SK-N-SH (cell line): Measurements from ENCODE around the gene TEX22. TPM values are rescaled to one million over a fixed set of nuclear protein-coding genes. Genes with fewer than 3 reads are reported as not detected.
A peak's percentile ranks its signal among the peaks of the same experiment; 100 is the strongest.

Source experiments
- CTCF ChIA-PET: fragments of 300-600, 350-600 bp; formaldehyde crosslinking; extraction: SDS; loops from one replicate; lab custom pipeline; 2021; lab: Yijun Ruan, JAX
- POLR2A ChIA-PET: fragments of 350-600 bp; sonication (Branson Sonifier 250); formaldehyde crosslinking; extraction: SDS; loops from one replicate; lab custom pipeline; 2020; ENCODE audit warnings: antibody characterized with exemption, inconsistent platforms; lab: Yijun Ruan, JAX
- DNase-seq: peaks from one replicate; pipeline ENCODE4 v3.0.0; 2012
- H2AFZ ChIP-seq: fragments of 200-600 bp; sonication (generic); 2 replicates; pipeline ENCODE4 v1.8.1; 2016; ENCODE audit warnings: antibody characterized with exemption, mild to moderate bottlenecking, low read depth
- H3F3A ChIP-seq: fragments of 200-600 bp; sonication (generic); replicated peaks from 2 replicates; pipeline ENCODE3; 2016; ENCODE audit warnings: antibody characterized with exemption, mild to moderate bottlenecking; ENCODE audit not compliant: insufficient read depth
- H3K27ac ChIP-seq, 2 experiments: fragments of 200-500 bp in 1 of 2; fragments of 200-600 bp in 1 of 2; sonication (Bioruptor generic) in 1 of 2; sonication (generic), shearing (Covaris generic) in 1 of 2; 2 replicates each; pipeline versions ENCODE4 v1.5.1 to v1.6.1; 2014 to 2016; ENCODE audit warnings: low read depth in 2 of 2, inconsistent platforms in 1 of 2, low read length in 1 of 2, mild to moderate bottlenecking in 1 of 2, mixed read lengths in 1 of 2
- H3K27me3 ChIP-seq: fragments of 200-600 bp; sonication (generic), shearing (Covaris generic); 2 replicates; pipeline ENCODE4 v1.6.1; 2016; ENCODE audit warnings: mixed run types; ENCODE audit not compliant: insufficient read depth
- H3K36me3 ChIP-seq, 2 experiments: fragments of 200-500 bp in 1 of 2; fragments of 200-600 bp in 1 of 2; sonication (Bioruptor generic) in 1 of 2; sonication (generic) in 1 of 2; replicated peaks in 1 of 2; 2 replicates each; pipeline versions ENCODE3 to v1.5.1; 2014 to 2016; ENCODE audit warnings: low read length in 1 of 2, mild to moderate bottlenecking in 1 of 2; ENCODE audit not compliant: insufficient read depth in 2 of 2, control insufficient read depth in 1 of 2
- H3K4me1 ChIP-seq, 2 experiments: fragments of 200-500 bp in 1 of 2; fragments of 200-600 bp in 1 of 2; sonication (Bioruptor generic) in 1 of 2; sonication (generic), shearing (Covaris generic) in 1 of 2; 2 replicates each; pipeline versions ENCODE4 v1.5.1 to v1.6.1; 2014 to 2016; ENCODE audit warnings: low read depth in 1 of 2, low read length in 1 of 2, mixed run types in 1 of 2; ENCODE audit not compliant: insufficient read depth in 2 of 2, control insufficient read depth in 1 of 2
- H3K4me2 ChIP-seq: fragments of 200-600 bp; sonication (generic), shearing (Covaris generic); 2 replicates; pipeline ENCODE4 v1.6.1; 2017; ENCODE audit warnings: mixed run types
- H3K4me3 ChIP-seq, 2 experiments: fragments of 200-500 bp in 1 of 2; fragments of 200-600 bp in 1 of 2; sonication (Bioruptor generic) in 1 of 2; sonication (generic), shearing (Covaris generic) in 1 of 2; 2 replicates each; pipeline versions ENCODE4 v1.5.1 to v1.8.1; 2014 to 2016; ENCODE audit warnings: low read depth in 2 of 2, inconsistent platforms in 1 of 2, low read length in 1 of 2, mild to moderate bottlenecking in 1 of 2, mixed read lengths in 1 of 2, moderate library complexity in 1 of 2
- H3K79me2 ChIP-seq: fragments of 200-600 bp; sonication (generic); 2 replicates; pipeline ENCODE4 v1.8.1; 2017; ENCODE audit warnings: mild to moderate bottlenecking; ENCODE audit not compliant: insufficient read depth
- H3K9ac ChIP-seq: fragments of 200-600 bp; sonication (generic); 2 replicates; pipeline ENCODE4 v1.6.1; 2017; ENCODE audit warnings: mixed run types
- H3K9me2 ChIP-seq: fragments of 200-600 bp; sonication (generic); 2 replicates; pipeline ENCODE4 v1.6.1; 2017; ENCODE audit warnings: mixed run types
- H3K9me3 ChIP-seq: fragments of 200-600 bp; sonication (generic); 2 replicates; pipeline ENCODE4 v1.6.1; 2017; ENCODE audit warnings: mixed run types, mild to moderate bottlenecking, moderate library complexity
- H4K20me1 ChIP-seq: fragments of 200-600 bp; sonication (generic); 2 replicates; pipeline ENCODE4 v1.6.1; 2017; ENCODE audit warnings: mild to moderate bottlenecking, mixed run types; ENCODE audit not compliant: insufficient read depth
- ELF1 ChIP-seq: IDR thresholded peaks from 2 replicates; pipeline ENCODE4 v1.4.0; 2012
- FOXJ3 ChIP-seq: sonication (generic); formaldehyde crosslinking; IDR thresholded peaks from 2 replicates; pipeline ENCODE4 v1.5.1; 2020; ENCODE audit warnings: mild to moderate bottlenecking, missing genetic modification reagents
- FOXM1 ChIP-seq: IDR thresholded peaks from 2 replicates; pipeline ENCODE4 v1.4.0; 2012; ENCODE audit warnings: low read depth, mild to moderate bottlenecking
- GATA2 ChIP-seq: sonication (generic); formaldehyde crosslinking; IDR thresholded peaks from 2 replicates; pipeline ENCODE4 v1.5.0; 2020; ENCODE audit warnings: mild to moderate bottlenecking, missing genetic modification reagents
- IRF3 ChIP-seq: fragments of 150-350 bp; IDR thresholded peaks from 2 replicates; pipeline ENCODE4 v1.6.1; 2016; ENCODE audit warnings: mild to moderate bottlenecking, low read depth, low read length
- MAX ChIP-seq: IDR thresholded peaks from 2 replicates; pipeline ENCODE4 v1.4.0; 2012; ENCODE audit warnings: low read depth
- MEF2A ChIP-seq: IDR thresholded peaks from 2 replicates; pipeline ENCODE4 v1.4.0; 2012; ENCODE audit warnings: low read depth, borderline replicate concordance
- NFIC ChIP-seq: IDR thresholded peaks from 2 replicates; pipeline ENCODE4 v1.4.0; 2012; ENCODE audit warnings: borderline replicate concordance
- NRF1 ChIP-seq: IDR thresholded peaks from 2 replicates; pipeline ENCODE4 v1.6.1; 2012; ENCODE audit warnings: low read depth, mild to moderate bottlenecking, low read length
- PBX3 ChIP-seq: IDR thresholded peaks from 2 replicates; pipeline ENCODE4; 2012
- POLR2AphosphoS5 ChIP-seq: IDR thresholded peaks from 2 replicates; pipeline ENCODE4 v1.6.1; 2012; ENCODE audit warnings: low read depth, low read length
- RAD21 ChIP-seq: IDR thresholded peaks from 2 replicates; pipeline ENCODE4 v1.6.1; 2012; ENCODE audit warnings: mild to moderate bottlenecking, low read length
- RFX5 ChIP-seq: IDR thresholded peaks from 2 replicates; pipeline ENCODE4 v1.6.1; 2012; ENCODE audit warnings: mild to moderate bottlenecking, improper control_type of control experiment, low read length
- SMC3 ChIP-seq: IDR thresholded peaks from 2 replicates; pipeline ENCODE4 v1.6.1; 2012; ENCODE audit warnings: low read depth, low read length, improper control_type of control experiment
- USF2 ChIP-seq: fragments of 150-350 bp; IDR thresholded peaks from 2 replicates; pipeline ENCODE4 v1.6.1; 2017; ENCODE audit warnings: antibody characterized with exemption, low read length, low read depth, borderline replicate concordance
- YY1 ChIP-seq: IDR thresholded peaks from 2 replicates; pipeline ENCODE4 v1.4.0; 2012; ENCODE audit warnings: low read depth, mild to moderate bottlenecking
- WGBS: methylation state at CpG from one replicate; pipeline ENCODE4 v1.1.6; 2017; ENCODE audit warnings: low lambda C conversion rate; 5-methylcytosine and 5-hydroxymethylcytosine counted together
- polyA plus RNA-seq, 3 experiments: library from polyadenylated mRNA; depleted of rRNA; stranded (reverse); fragments of >200 nt; gene quantifications; 2 replicates each; pipeline ENCODE4 v1.2.3, GENCODE V29; 2012

TEX22 gene
- polyA plus RNA-seq, 1 of the 3 experiments (the other 2 are of a cell fraction), result 0.26 TPM

GRCh38 chr14:105439179-105439578, 40.8 kb downstream of the TEX22 start:
- H4K20me1 ChIP-seq, result peaks cover 65% of the 10 kb centered on the region
- no peak overlapping the region for H3K4me2 ChIP-seq
- ChIA-PET POLR2A (no interaction called here), CTCF (interaction anchor here (1.2 to 3.5 kb wide), 3 partner anchors 9 to 51 kb away, joined by 3 to 18 read pairs (median 11); no protein-coding TSS in a partner anchor)
- no peak overlapping the region; a peak in 1 of 4 replicates for H3K27ac ChIP-seq
- H3K36me3 ChIP-seq, result peaks cover 3 to 30% of the 10 kb centered on the region in 2 experiments
- H3K9me2 ChIP-seq, result no peaks in the 10 kb centered on the region
- H3K4me3 ChIP-seq, result no peak overlapping the region
- H3K27me3 ChIP-seq, result no peaks in the 10 kb centered on the region
- TF ChIP-seq ELF1, result no peak
- H2AFZ ChIP-seq, result no peak overlapping the region
- peaks cover 70% of the 10 kb centered on the region for H3K79me2 ChIP-seq
- no peak for DNase-seq
- no peaks in the 10 kb centered on the region for H3K9me3 ChIP-seq
- H3K4me1 ChIP-seq, result peaks cover 0 to 8% of the 10 kb centered on the region in 2 experiments; a peak in 1 of 4 replicates
- 76% methylated on average over 4 of the region's 11 CpGs for WGBS
- no peak overlapping the region for H3K9ac ChIP-seq
- no peaks in the 10 kb centered on the region for H3F3A ChIP-seq

GRCh38 chr14:105439710-105440553, 41.6 kb downstream of the TEX22 start:
- Histone ChIP-seq H3K4me1 (peaks cover 0 to 8% of the 10 kb centered on the region in 2 experiments; a peak in 1 of 4 replicates), H3K79me2 (peaks cover 68% of the 10 kb centered on the region), H3K9me3 (no peaks in the 10 kb centered on the region), H3K27me3 (no peaks in the 10 kb centered on the region), H4K20me1 (peaks cover 60% of the 10 kb centered on the region), H3K27ac (no peak overlapping the region), H3K9me2 (no peaks in the 10 kb centered on the region), H3K4me2 (no peak overlapping the region), H3K36me3 (peaks cover 3 to 30% of the 10 kb centered on the region in 2 experiments), H3K4me3 (no peak overlapping the region), H2AFZ (no peak overlapping the region), H3K9ac (no peak overlapping the region), H3F3A (no peaks in the 10 kb centered on the region)
- ChIA-PET CTCF (interaction anchor here (3.0 to 3.5 kb wide), 2 partner anchors 8 to 50 kb away, joined by 11 to 18 read pairs; no protein-coding TSS in a partner anchor), POLR2A (no interaction called here)
- 97% methylated on average over 7 of the region's 33 CpGs for WGBS
- peak; percentile 68 for DNase-seq
- no peak for TF ChIP-seq MEF2A
- no peak for TF ChIP-seq SMC3
- TF ChIP-seq, all 33 proteins: peak for 0

GRCh38 chr14:105440554-105440900, 42.2 kb downstream of the TEX22 start:
- H3K9ac ChIP-seq, result no peak overlapping the region
- H3K36me3 ChIP-seq, result peaks cover 3 to 34% of the 10 kb centered on the region in 2 experiments
- H4K20me1 ChIP-seq, result peaks cover 54% of the 10 kb centered on the region
- H2AFZ ChIP-seq, result no peak overlapping the region
- no peaks in the 10 kb centered on the region for H3K9me3 ChIP-seq
- no peak for DNase-seq
- no peaks in the 10 kb centered on the region for H3F3A ChIP-seq
- CTCF ChIA-PET, result interaction anchor here (0.6 to 3.0 kb wide), 3 partner anchors 40 to 108 kb away, joined by 3 to 11 read pairs (median 4); no protein-coding TSS in a partner anchor
- peaks cover 0 to 8% of the 10 kb centered on the region in 2 experiments; a peak in 1 of 4 replicates for H3K4me1 ChIP-seq
- no peaks in the 10 kb centered on the region for H3K9me2 ChIP-seq
- no peak overlapping the region for H3K4me2 ChIP-seq
- H3K4me3 ChIP-seq, result no peak overlapping the region
- H3K79me2 ChIP-seq, result peaks cover 65% of the 10 kb centered on the region
- WGBS, result 100% methylated on average over 14 of the region's 15 CpGs
- H3K27me3 ChIP-seq, result no peaks in the 10 kb centered on the region
- H3K27ac ChIP-seq, result no peak overlapping the region
- POLR2A ChIA-PET, result no interaction called here
- TF ChIP-seq SMC3, result no peak
- no peak for TF ChIP-seq RAD21
- TF ChIP-seq MEF2A, result no peak
- TF ChIP-seq NRF1, result no peak
- no peak for TF ChIP-seq FOXM1
- no peak for TF ChIP-seq YY1
- TF ChIP-seq MAX, result no peak
- TF ChIP-seq NFIC, result no peak
- no peak for TF ChIP-seq USF2
- no peak for TF ChIP-seq RFX5
- TF ChIP-seq PBX3, result no peak
- no peak for TF ChIP-seq GATA2 (CRISPR knock-in tag)
- no peak for TF ChIP-seq IRF3
- TF ChIP-seq POLR2AphosphoS5, result no peak
- no peak for TF ChIP-seq FOXJ3 (CRISPR knock-in tag)
